Fibroblast of lung (primary cell): ENCODE results near the gene IFT122.

Source experiments
- CTCF ChIP-seq, 2 donors: IDR thresholded peaks in 1 of 2; conservative IDR thresholded peaks in 1 of 2; 1 replicate in 1 of 2; 2 replicates in 1 of 2; pipeline ENCODE4 v1.5.1; 2011 to 2012; ENCODE audit warnings: low read length in 2 of 2, control low read depth in 1 of 2, inconsistent platforms in 1 of 2, low read depth in 1 of 2, mild to moderate bottlenecking in 1 of 2
- EZH2 ChIP-seq: IDR thresholded peaks from 2 replicates; pipeline ENCODE4 v1.5.1; 2012; ENCODE audit warnings: low read length, control low read depth, mild to moderate bottlenecking; ENCODE audit errors: missing control alignments

- no peak for TF ChIP-seq EZH2
- TF ChIP-seq CTCF (conservative IDR thresholded peaks at IDR 0.05 in 1 of 2, IDR thresholded peaks at IDR 0.05 in 1 of 2; ENCODE audit: low read depth in 1 of 2, low read length in 2 of 2) = no peak
Measured at GRCh38 chr3:129415378-129415777, 24.6 kb upstream of the IFT122 start.
